HCT116 (cell line): Measurements from ENCODE around the gene RAPGEF1. TPM values are rescaled to one million over a fixed set of nuclear protein-coding genes. Genes with fewer than 3 reads are reported as not detected.

Experiments
- ATAC-seq: fragments of 200-7000 bp; cut with Tn5 transposase; 2 replicates; pipeline ENCODE4 v1.9.1; 2020; ENCODE audit warnings: mild to moderate bottlenecking, moderate library complexity
- BruUV-seq: library from RNA; stranded (reverse); fragments of 400-500 nt; replicated peaks from 2 replicates; lab custom pipeline; 2021; lab: Mats Ljungman, UMichigan
- CTCF ChIA-PET: fragments of 300-600 bp; sonication (Branson Sonifier 250); formaldehyde crosslinking; loops from one replicate; lab custom pipeline; 2021; ENCODE audit warnings: antibody characterized with exemption; lab: Charles Lee
- POLR2A ChIA-PET: fragments of 300-600, 350-600 bp; sonication (Branson Sonifier 250); formaldehyde crosslinking; loops from one replicate; lab custom pipeline; 2021; ENCODE audit warnings: antibody characterized with exemption; lab: Charles Lee
- RAD21 ChIA-PET, 2 experiments: fragments of 300-600 bp; sonication (Branson Sonifier 250); formaldehyde crosslinking; loops; one replicate each; lab custom pipeline; 2023; ENCODE audit warnings: low total read pairs in 2 of 2; ENCODE audit not compliant: uncharacterized antibody in 2 of 2, unreplicated experiment in 2 of 2, low non-redundant PET in 1 of 2; lab: Charles Lee
- DNase-seq: peaks from one replicate; pipeline ENCODE4 v3.0.0-alpha.2; 2010; ENCODE audit warnings: low read depth, low spot score
- H2AFZ ChIP-seq: fragments of 200-600 bp; shearing (Covaris generic), sonication (generic); 2 replicates; pipeline ENCODE4 v1.6.1; 2017; ENCODE audit warnings: low read depth, mixed run types, mixed read lengths, antibody characterized with exemption, low read length; ENCODE audit not compliant: poor library complexity, severe bottlenecking
- H3K27ac ChIP-seq: 2 replicates; pipeline ENCODE4 v1.5.1; 2012; ENCODE audit warnings: low read depth, low read length
- H3K27me3 ChIP-seq: fragments of 200-600 bp; sonication (generic); 2 replicates; pipeline ENCODE4 v1.6.1; 2016; ENCODE audit warnings: mixed run types, low read length, mixed read lengths; ENCODE audit not compliant: insufficient read depth
- H3K36me3 ChIP-seq, 2 experiments: fragments of 200-500 bp in 1 of 2; fragments of 200-600 bp in 1 of 2; sonication (Bioruptor generic) in 1 of 2; sonication (generic) in 1 of 2; 2 replicates each; pipeline versions ENCODE4 v1.5.1 to v1.6.1; 2014 to 2016; ENCODE audit warnings: low read length in 2 of 2, inconsistent platforms in 1 of 2, mixed read lengths in 1 of 2, mixed run types in 1 of 2; ENCODE audit not compliant: insufficient read depth in 2 of 2, control insufficient read depth in 1 of 2
- H3K4me1 ChIP-seq, 2 experiments: fragments of 200-600 bp in 1 of 2; sonication (generic) in 1 of 2; 2 replicates each; pipeline versions ENCODE4 v1.5.1 to v1.6.1; 2012 to 2017; ENCODE audit warnings: low read length in 2 of 2, inconsistent platforms in 1 of 2, mild to moderate bottlenecking in 1 of 2, mixed read lengths in 1 of 2, mixed run types in 1 of 2, moderate library complexity in 1 of 2; ENCODE audit not compliant: insufficient read depth in 2 of 2, control insufficient read depth in 1 of 2
- H3K4me2 ChIP-seq: fragments of 200-600 bp; sonication (generic); 2 replicates; pipeline ENCODE4 v1.6.1; 2017; ENCODE audit warnings: mixed run types, low read length, mixed read lengths
- H3K4me3 ChIP-seq, 2 experiments: fragments of 200-600 bp in 1 of 2; sonication (generic) in 1 of 2; replicated peaks in 1 of 2; 2 replicates each; pipeline ENCODE4 v1.5.1; 2011 to 2016; ENCODE audit warnings: low read length in 2 of 2, control low read depth in 1 of 2, low read depth in 1 of 2, mild to moderate bottlenecking in 1 of 2, mixed read lengths in 1 of 2, mixed run types in 1 of 2
- H3K79me2 ChIP-seq: fragments of 200-600 bp; sonication (generic); 2 replicates; pipeline ENCODE4 v1.6.1; 2017; ENCODE audit warnings: mild to moderate bottlenecking, mixed run types, low read length, moderate library complexity, mixed read lengths; ENCODE audit not compliant: insufficient read depth
- H3K9ac ChIP-seq: fragments of 200-600 bp; sonication (generic); 2 replicates; pipeline ENCODE4 v1.6.1; 2016; ENCODE audit warnings: low read length, mixed read lengths
- H3K9me2 ChIP-seq: fragments of 200-600 bp; sonication (generic), shearing (Covaris generic); 2 replicates; pipeline ENCODE4 v1.6.1; 2017; ENCODE audit warnings: mixed run types, mild to moderate bottlenecking, moderate library complexity; ENCODE audit not compliant: insufficient read depth
- H3K9me3 ChIP-seq, 2 experiments: fragments of 200-500 bp in 1 of 2; fragments of 200-600 bp in 1 of 2; sonication (Bioruptor generic) in 1 of 2; sonication (generic) in 1 of 2; 2 replicates each; pipeline ENCODE4 v1.6.1; 2014 to 2017; ENCODE audit warnings: low read length in 2 of 2, mixed read lengths in 2 of 2, inconsistent platforms in 1 of 2, low read depth in 1 of 2, mild to moderate bottlenecking in 1 of 2, mixed run types in 1 of 2, moderate library complexity in 1 of 2; ENCODE audit not compliant: control insufficient read depth in 1 of 2, insufficient read depth in 1 of 2
- H4K20me1 ChIP-seq: fragments of 200-600 bp; sonication (generic), shearing (Covaris generic); 2 replicates; pipeline ENCODE4 v1.6.1; 2017; ENCODE audit warnings: mixed run types, mild to moderate bottlenecking, moderate library complexity; ENCODE audit not compliant: insufficient read depth
- ATF3 ChIP-seq: IDR thresholded peaks from 2 replicates; pipeline ENCODE4 v1.6.1; 2012
- EGR1 ChIP-seq: IDR thresholded peaks from 2 replicates; pipeline ENCODE4 v1.6.1; 2012; ENCODE audit warnings: low read depth
- EZH2 ChIP-seq: fragments of 200-600 bp; sonication (generic); IDR thresholded peaks from 2 replicates; pipeline ENCODE4 v1.6.1; 2017; ENCODE audit warnings: antibody characterized with exemption, mixed run types
- REST ChIP-seq: IDR thresholded peaks from 2 replicates; pipeline ENCODE4 v1.6.1; 2012; ENCODE audit warnings: low read depth
- YY1 ChIP-seq: IDR thresholded peaks from 2 replicates; pipeline ENCODE4 v1.6.1; 2011; ENCODE audit warnings: low read length, low read depth, moderate library complexity, mild to moderate bottlenecking; ENCODE audit not compliant: insufficient replicate concordance; ENCODE audit errors: extremely low read depth
- ZFX ChIP-seq: fragments of 450-650 bp; IDR thresholded peaks from 2 replicates; pipeline ENCODE4 v1.6.1; 2017
- intact Hi-C: fragments of 100-400 bp; cut with micrococcal nuclease; formaldehyde crosslinking; loops from 2 replicates; pipeline ENCODE4 v1.10.0; 2022
- total RNA-seq: library from RNA; stranded (reverse); gene quantifications from one replicate; pipeline ENCODE4 v1.2.1, GENCODE V29; 2021; ENCODE audit not compliant: unreplicated experiment
- TF ChIP-seq, protein P1 (sequence below): IDR thresholded peaks from 2 replicates; pipeline ENCODE4 v1.6.1; 2011; ENCODE audit warnings: mild to moderate bottlenecking, low read length, moderate library complexity; ENCODE audit not compliant: insufficient replicate concordance; ENCODE audit errors: extremely low read depth

The RAPGEF1 gene
- total RNA-seq, 1 experiment from 2014 or later = 43.0 TPM

GRCh38 chr9:131617611-131618010 is 122.3 kb downstream of the RAPGEF1 start:
- intact Hi-C loops = no loop called here
- no peak for ATAC-seq
- BruUV-seq = no TSS peak
- RAD21 ChIA-PET = no interaction called here
- no peaks in the 10 kb centered on the region for H3K79me2 ChIP-seq
- no peaks in the 10 kb centered on the region for H4K20me1 ChIP-seq
- no peak for TF ChIP-seq REST
- no peak for TF ChIP-seq ATF3
- no peak for TF ChIP-seq YY1
- TF ChIP-seq, all 23 proteins: peak for 0
- no peak overlapping the region for H3K4me2 ChIP-seq
- no peak overlapping the region for H3K9ac ChIP-seq
- no peaks in the 10 kb centered on the region for H3K9me2 ChIP-seq
- ChIA-PET CTCF (no interaction called here), POLR2A (no interaction called here)
- no peaks in the 10 kb centered on the region for H3K27me3 ChIP-seq
- no peaks in the 10 kb centered on the region for H3K9me3 ChIP-seq
- peaks cover 6 to 8% of the 10 kb centered on the region in 2 experiments for H3K4me1 ChIP-seq
- no peak overlapping the region for H2AFZ ChIP-seq
- H3K27ac ChIP-seq = no peak overlapping the region
- peaks cover 0 to 4% of the 10 kb centered on the region in 2 experiments; a peak in 1 of 4 replicates for H3K36me3 ChIP-seq
- H3K4me3 ChIP-seq = no peak overlapping the region
- no peak for DNase-seq

- Histone ChIP-seq H4K20me1 (no peaks in the 10 kb centered on the region), H3K27me3 (no peaks in the 10 kb centered on the region), H2AFZ (no peak overlapping the region), H3K27ac (no peak overlapping the region), H3K9me3 (no peaks in the 10 kb centered on the region), H3K79me2 (no peaks in the 10 kb centered on the region), H3K9me2 (no peaks in the 10 kb centered on the region), H3K4me1 (peaks cover 6 to 8% of the 10 kb centered on the region in 2 experiments), H3K4me2 (no peak overlapping the region), H3K4me3 (no peak overlapping the region), H3K9ac (no peak overlapping the region), H3K36me3 (peaks cover 0 to 4% of the 10 kb centered on the region in 2 experiments; a peak in 1 of 4 replicates)
- ChIA-PET POLR2A (no interaction called here), RAD21 (no interaction called here), CTCF (no interaction called here)
- no TSS peak for BruUV-seq
- no peak for DNase-seq
- intact Hi-C loops = no loop called here
- no peak for ATAC-seq
- TF ChIP-seq EZH2 (no peak), EGR1 (no peak), ZFX (no peak), ATF3 (no peak), REST (no peak)
- TF ChIP-seq, protein P1, sequence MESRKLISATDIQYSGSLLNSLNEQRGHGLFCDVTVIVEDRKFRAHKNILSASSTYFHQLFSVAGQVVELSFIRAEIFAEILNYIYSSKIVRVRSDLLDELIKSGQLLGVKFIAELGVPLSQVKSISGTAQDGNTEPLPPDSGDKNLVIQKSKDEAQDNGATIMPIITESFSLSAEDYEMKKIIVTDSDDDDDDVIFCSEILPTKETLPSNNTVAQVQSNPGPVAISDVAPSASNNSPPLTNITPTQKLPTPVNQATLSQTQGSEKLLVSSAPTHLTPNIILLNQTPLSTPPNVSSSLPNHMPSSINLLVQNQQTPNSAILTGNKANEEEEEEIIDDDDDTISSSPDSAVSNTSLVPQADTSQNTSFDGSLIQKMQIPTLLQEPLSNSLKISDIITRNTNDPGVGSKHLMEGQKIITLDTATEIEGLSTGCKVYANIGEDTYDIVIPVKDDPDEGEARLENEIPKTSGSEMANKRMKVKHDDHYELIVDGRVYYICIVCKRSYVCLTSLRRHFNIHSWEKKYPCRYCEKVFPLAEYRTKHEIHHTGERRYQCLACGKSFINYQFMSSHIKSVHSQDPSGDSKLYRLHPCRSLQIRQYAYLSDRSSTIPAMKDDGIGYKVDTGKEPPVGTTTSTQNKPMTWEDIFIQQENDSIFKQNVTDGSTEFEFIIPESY = no peak
These were observed 122.8 kb downstream of the RAPGEF1 start for GRCh38 chr9:131616983-131617604.
